H9 (cell line): ENCODE results near the gene SLC22A5. TPM values are rescaled to one million over a fixed set of nuclear protein-coding genes. Genes with fewer than 3 reads are reported as not detected.

Experiments used
- DNase-seq: peaks from one replicate; pipeline ENCODE4 v3.0.0-alpha.2; 2017
- H2AFZ ChIP-seq: one replicate; pipeline ENCODE4 v1.6.1; 2013; ENCODE audit warnings: mild to moderate bottlenecking, low read length, control low read depth, moderate library complexity
- H2AK5ac ChIP-seq: 2 replicates; pipeline ENCODE4 v1.6.1; 2013; ENCODE audit warnings: low read length, control low read depth, mixed read lengths; ENCODE audit not compliant: insufficient read length
- H2BK120ac ChIP-seq: one replicate; pipeline ENCODE4 v1.6.1; 2013; ENCODE audit warnings: low read depth, mild to moderate bottlenecking, low read length, control low read depth, inconsistent platforms; ENCODE audit not compliant: poor library complexity, severe bottlenecking
- H2BK12ac ChIP-seq: 2 replicates; pipeline ENCODE4 v1.6.1; 2013; ENCODE audit warnings: low read length, control low read depth, mixed read lengths, low read depth; ENCODE audit not compliant: insufficient read length
- H2BK15ac ChIP-seq: 2 replicates; pipeline ENCODE4 v1.6.1; 2013; ENCODE audit warnings: low read depth, low read length, control low read depth
- H2BK20ac ChIP-seq: one replicate; pipeline ENCODE4 v1.6.1; 2013; ENCODE audit warnings: low read depth, mild to moderate bottlenecking, low read length, control low read depth, inconsistent platforms; ENCODE audit not compliant: poor library complexity, severe bottlenecking
- H2BK5ac ChIP-seq: 2 replicates; pipeline ENCODE4 v1.6.1; 2013; ENCODE audit warnings: low read length, control low read depth, mixed read lengths; ENCODE audit not compliant: insufficient read length
- H3K14ac ChIP-seq: 2 replicates; pipeline ENCODE4 v1.6.1; 2013; ENCODE audit warnings: low read length, control low read depth; ENCODE audit not compliant: insufficient read depth
- H3K18ac ChIP-seq: 2 replicates; pipeline ENCODE4 v1.6.1; 2013; ENCODE audit warnings: low read depth, mild to moderate bottlenecking, mixed read lengths, low read length, control low read depth; ENCODE audit not compliant: insufficient read length
- H3K23ac ChIP-seq: 2 replicates; pipeline ENCODE4 v1.6.1; 2013; ENCODE audit warnings: low read length, control low read depth, mixed read lengths, low read depth; ENCODE audit not compliant: insufficient read length
- H3K23me2 ChIP-seq: 2 replicates; pipeline ENCODE4 v1.6.1; 2013; ENCODE audit warnings: low read depth, mild to moderate bottlenecking, mixed read lengths, low read length, control low read depth; ENCODE audit not compliant: insufficient read length, poor library complexity, severe bottlenecking
- H3K27ac ChIP-seq: 2 replicates; pipeline ENCODE4 v1.5.1; 2013; ENCODE audit warnings: low read length, control low read depth, mixed read lengths, low read depth; ENCODE audit not compliant: insufficient read length
- H3K27me3 ChIP-seq: 2 replicates; pipeline ENCODE4 v1.6.1; 2013; ENCODE audit warnings: low read length, control low read depth, inconsistent platforms; ENCODE audit not compliant: insufficient read depth
- H3K4ac ChIP-seq: 2 replicates; pipeline ENCODE4 v1.6.1; 2013; ENCODE audit warnings: low read depth, mild to moderate bottlenecking, control low read depth, inconsistent platforms, low read length, moderate library complexity
- H3K4me1 ChIP-seq: 2 replicates; pipeline ENCODE4 v1.6.1; 2013; ENCODE audit warnings: low read length, control low read depth, inconsistent platforms; ENCODE audit not compliant: insufficient read depth
- H3K4me2 ChIP-seq: 2 replicates; pipeline ENCODE4 v1.6.1; 2013; ENCODE audit warnings: low read length, control low read depth, mixed read lengths; ENCODE audit not compliant: insufficient read length, insufficient read depth
- H3K56ac ChIP-seq: 2 replicates; pipeline ENCODE4 v1.6.1; 2013; ENCODE audit warnings: low read depth, mild to moderate bottlenecking, mixed read lengths, low read length, control low read depth; ENCODE audit not compliant: insufficient read length
- H3K79me1 ChIP-seq: 2 replicates; pipeline ENCODE4 v1.6.1; 2013; ENCODE audit warnings: low read depth, mild to moderate bottlenecking, moderate library complexity, low read length, control low read depth, inconsistent platforms; ENCODE audit not compliant: insufficient read depth, poor library complexity, severe bottlenecking
- H3K79me2 ChIP-seq: 2 replicates; pipeline ENCODE4 v1.6.1; 2013; ENCODE audit warnings: low read length, control low read depth, inconsistent platforms; ENCODE audit not compliant: insufficient read depth
- H3K9ac ChIP-seq: 2 replicates; pipeline ENCODE4 v1.6.1; 2013; ENCODE audit warnings: low read length, control low read depth, mixed read lengths; ENCODE audit not compliant: insufficient read length; ENCODE audit errors: extremely low read depth
- H3K9me3 ChIP-seq: one replicate; pipeline ENCODE4 v1.6.1; 2013; ENCODE audit warnings: low read depth, low read length, inconsistent platforms; ENCODE audit not compliant: control insufficient read depth
- H3T11ph ChIP-seq: one replicate; pipeline ENCODE4 v1.6.1; 2013; ENCODE audit warnings: mild to moderate bottlenecking, low read length, control low read depth, inconsistent platforms
- H4K20me1 ChIP-seq: one replicate; pipeline ENCODE4 v1.6.1; 2013; ENCODE audit not compliant: control insufficient read depth, insufficient read length, insufficient read depth
- H4K5ac ChIP-seq: 2 replicates; pipeline ENCODE4 v1.6.1; 2013; ENCODE audit warnings: low read depth, mild to moderate bottlenecking, mixed read lengths, low read length, control low read depth; ENCODE audit not compliant: insufficient read length
- H4K8ac ChIP-seq: replicated peaks from 2 replicates; pipeline ENCODE4 v1.6.1; 2013; ENCODE audit warnings: low read length, control low read depth, mixed read lengths, low read depth; ENCODE audit not compliant: insufficient read length
- H4K91ac ChIP-seq: 2 replicates; pipeline ENCODE4 v1.6.1; 2013; ENCODE audit warnings: low read depth, mild to moderate bottlenecking, moderate library complexity, mixed read lengths, low read length, control low read depth; ENCODE audit not compliant: insufficient read length
- H3K27ac Mint-ChIP-seq, 3 experiments: 2 replicates in 2 of 3; 3 replicates in 1 of 3; pipeline ENCODE4 v1.8.0; 2020 to 2021; ENCODE audit warnings: mixed read lengths in 3 of 3, mild to moderate bottlenecking in 1 of 3, moderate library complexity in 1 of 3
- H3K27me3 Mint-ChIP-seq: 2 replicates; pipeline ENCODE4 v1.8.0; 2021; ENCODE audit warnings: low read depth, mild to moderate bottlenecking, moderate library complexity, mixed read lengths
- H3K36me3 Mint-ChIP-seq, 3 experiments: 2 replicates in 2 of 3; 3 replicates in 1 of 3; pipeline ENCODE4 v1.8.0; 2020 to 2021; ENCODE audit warnings: low read depth in 3 of 3, mixed read lengths in 3 of 3; ENCODE audit not compliant: insufficient read depth in 1 of 3
- H3K4me1 Mint-ChIP-seq, 2 experiments: 2 replicates each; pipeline ENCODE4 v1.8.0; 2020; ENCODE audit warnings: mixed read lengths in 2 of 2
- H3K4me3 Mint-ChIP-seq, 2 experiments: 2 replicates in 1 of 2; 3 replicates in 1 of 2; pipeline ENCODE4 v1.8.0; 2020 to 2021; ENCODE audit warnings: mild to moderate bottlenecking in 2 of 2, mixed read lengths in 2 of 2, moderate library complexity in 1 of 2
- H3K9me3 Mint-ChIP-seq, 2 experiments: 2 replicates in 1 of 2; 3 replicates in 1 of 2; pipeline ENCODE4 v1.8.0; 2020; ENCODE audit warnings: mild to moderate bottlenecking in 2 of 2, mixed read lengths in 2 of 2, moderate library complexity in 1 of 2
- WGBS: extraction: QIAGEN DNeasy Blood & Tissue Kit; methylation state at CpG from one replicate; pipeline ENCODE4 v1.1.7; 2013; ENCODE audit warnings: missing lambda C conversion rate, low lambda C conversion rate, mixed read lengths; ENCODE audit not compliant: insufficient read length; ENCODE audit errors: extremely low coverage; 5-methylcytosine and 5-hydroxymethylcytosine counted together
- total RNA-seq: library from RNA; stranded (reverse); gene quantifications from 2 replicates; pipeline ENCODE4 v1.2.1, GENCODE V29; 2021
- TF ChIP-seq, protein P1 (sequence below): fragments of 200-600 bp; sonication (generic); conservative IDR thresholded peaks from 3 replicates; pipeline ENCODE4 v1.8.0; 2021; ENCODE audit warnings: antibody characterized with exemption, mild to moderate bottlenecking

SLC22A5 gene
- total RNA-seq, 1 experiment from 2014 or later, result 3.4 TPM

DNA sequence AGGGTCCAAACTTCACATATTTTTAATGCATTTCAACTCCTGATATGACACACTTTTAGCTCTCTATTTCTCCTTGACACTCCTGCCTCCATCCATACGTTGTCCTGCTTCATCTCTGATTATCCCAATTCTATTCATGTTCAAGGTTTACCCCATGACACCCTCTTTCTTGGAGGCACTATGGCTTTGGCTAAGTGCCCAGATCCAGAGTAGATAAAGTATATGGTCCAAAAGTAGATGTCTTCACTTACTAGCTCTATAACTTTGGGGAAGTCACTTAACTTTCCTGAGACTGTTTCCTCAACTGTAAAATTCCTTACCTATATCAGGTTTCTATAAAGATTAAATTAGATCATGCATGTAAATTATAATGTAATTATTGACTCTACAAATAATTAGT, 36.1 kb downstream of the SLC22A5 start:
- Mint-ChIP-seq H3K27me3 (peaks cover 37% of the 10 kb centered on the region), H3K4me1 (peaks cover 4% of the 10 kb centered on the region in 2 experiments)
- WGBS, result no CpG with 5 or more reads among the region's 1 CpG

More for the DNA sequence above, 36.1 kb downstream of the SLC22A5 start:
- Histone ChIP-seq H2AFZ (no peak overlapping the region), H3K14ac (no peak overlapping the region), H3T11ph (no peak overlapping the region), H2BK15ac (no peak overlapping the region), H4K5ac (no peak overlapping the region), H3K4me2 (no peak overlapping the region), H3K9me3 (no peaks in the 10 kb centered on the region), H2AK5ac (no peak overlapping the region), H3K27me3 (no peaks in the 10 kb centered on the region), H3K9ac (no peak overlapping the region), H3K79me2 (no peaks in the 10 kb centered on the region), H2BK12ac (no peak overlapping the region), H4K8ac (no peak overlapping the region), H2BK20ac (no peak overlapping the region), H3K27ac (no peak overlapping the region), H3K79me1 (no peaks in the 10 kb centered on the region), H3K23ac (no peak overlapping the region), H3K56ac (no peak overlapping the region), H3K23me2 (peaks cover 4% of the 10 kb centered on the region), H2BK5ac (no peak overlapping the region), H4K91ac (no peak overlapping the region), H3K4ac (no peak overlapping the region), H3K18ac (no peak overlapping the region), H3K4me1 (no peaks in the 10 kb centered on the region), H4K20me1 (no peaks in the 10 kb centered on the region), H2BK120ac (no peak overlapping the region)
- Mint-ChIP-seq H3K36me3 (peaks cover 0 to 4% (median 0%) of the 10 kb centered on the region in 3 experiments; a peak in 1 of 7 replicates), H3K9me3 (peaks cover 2 to 4% of the 10 kb centered on the region in 2 experiments; a peak in 3 of 5 replicates), H3K4me3 (no peak overlapping the region), H3K27ac (no peak overlapping the region)
- TF ChIP-seq, protein P1, sequence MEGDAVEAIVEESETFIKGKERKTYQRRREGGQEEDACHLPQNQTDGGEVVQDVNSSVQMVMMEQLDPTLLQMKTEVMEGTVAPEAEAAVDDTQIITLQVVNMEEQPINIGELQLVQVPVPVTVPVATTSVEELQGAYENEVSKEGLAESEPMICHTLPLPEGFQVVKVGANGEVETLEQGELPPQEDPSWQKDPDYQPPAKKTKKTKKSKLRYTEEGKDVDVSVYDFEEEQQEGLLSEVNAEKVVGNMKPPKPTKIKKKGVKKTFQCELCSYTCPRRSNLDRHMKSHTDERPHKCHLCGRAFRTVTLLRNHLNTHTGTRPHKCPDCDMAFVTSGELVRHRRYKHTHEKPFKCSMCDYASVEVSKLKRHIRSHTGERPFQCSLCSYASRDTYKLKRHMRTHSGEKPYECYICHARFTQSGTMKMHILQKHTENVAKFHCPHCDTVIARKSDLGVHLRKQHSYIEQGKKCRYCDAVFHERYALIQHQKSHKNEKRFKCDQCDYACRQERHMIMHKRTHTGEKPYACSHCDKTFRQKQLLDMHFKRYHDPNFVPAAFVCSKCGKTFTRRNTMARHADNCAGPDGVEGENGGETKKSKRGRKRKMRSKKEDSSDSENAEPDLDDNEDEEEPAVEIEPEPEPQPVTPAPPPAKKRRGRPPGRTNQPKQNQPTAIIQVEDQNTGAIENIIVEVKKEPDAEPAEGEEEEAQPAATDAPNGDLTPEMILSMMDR, result no peak
- DNase-seq, result no peak
